H9 (cell line): ENCODE results near the gene EDA2R. TPM values are rescaled to one million over a fixed set of nuclear protein-coding genes. Genes with fewer than 3 reads are reported as not detected.

ENCODE experiments used
- DNase-seq: peaks from one replicate; pipeline ENCODE4 v3.0.0-alpha.2; 2017
- H2AFZ ChIP-seq: one replicate; pipeline ENCODE4 v1.6.1; 2013; ENCODE audit warnings: mild to moderate bottlenecking, low read length, control low read depth, moderate library complexity
- H2AK5ac ChIP-seq: 2 replicates; pipeline ENCODE4 v1.6.1; 2013; ENCODE audit warnings: low read length, control low read depth, mixed read lengths; ENCODE audit not compliant: insufficient read length
- H2BK120ac ChIP-seq: one replicate; pipeline ENCODE4 v1.6.1; 2013; ENCODE audit warnings: low read depth, mild to moderate bottlenecking, low read length, control low read depth, inconsistent platforms; ENCODE audit not compliant: poor library complexity, severe bottlenecking
- H2BK12ac ChIP-seq: 2 replicates; pipeline ENCODE4 v1.6.1; 2013; ENCODE audit warnings: low read length, control low read depth, mixed read lengths, low read depth; ENCODE audit not compliant: insufficient read length
- H2BK15ac ChIP-seq: 2 replicates; pipeline ENCODE4 v1.6.1; 2013; ENCODE audit warnings: low read depth, low read length, control low read depth
- H2BK20ac ChIP-seq: one replicate; pipeline ENCODE4 v1.6.1; 2013; ENCODE audit warnings: low read depth, mild to moderate bottlenecking, low read length, control low read depth, inconsistent platforms; ENCODE audit not compliant: poor library complexity, severe bottlenecking
- H2BK5ac ChIP-seq: 2 replicates; pipeline ENCODE4 v1.6.1; 2013; ENCODE audit warnings: low read length, control low read depth, mixed read lengths; ENCODE audit not compliant: insufficient read length
- H3K14ac ChIP-seq: 2 replicates; pipeline ENCODE4 v1.6.1; 2013; ENCODE audit warnings: low read length, control low read depth; ENCODE audit not compliant: insufficient read depth
- H3K18ac ChIP-seq: 2 replicates; pipeline ENCODE4 v1.6.1; 2013; ENCODE audit warnings: low read depth, mild to moderate bottlenecking, mixed read lengths, low read length, control low read depth; ENCODE audit not compliant: insufficient read length
- H3K23ac ChIP-seq: 2 replicates; pipeline ENCODE4 v1.6.1; 2013; ENCODE audit warnings: low read length, control low read depth, mixed read lengths, low read depth; ENCODE audit not compliant: insufficient read length
- H3K23me2 ChIP-seq: 2 replicates; pipeline ENCODE4 v1.6.1; 2013; ENCODE audit warnings: low read depth, mild to moderate bottlenecking, mixed read lengths, low read length, control low read depth; ENCODE audit not compliant: insufficient read length, poor library complexity, severe bottlenecking
- H3K27ac ChIP-seq: 2 replicates; pipeline ENCODE4 v1.5.1; 2013; ENCODE audit warnings: low read length, control low read depth, mixed read lengths, low read depth; ENCODE audit not compliant: insufficient read length
- H3K27me3 ChIP-seq: 2 replicates; pipeline ENCODE4 v1.6.1; 2013; ENCODE audit warnings: low read length, control low read depth, inconsistent platforms; ENCODE audit not compliant: insufficient read depth
- H3K4ac ChIP-seq: 2 replicates; pipeline ENCODE4 v1.6.1; 2013; ENCODE audit warnings: low read depth, mild to moderate bottlenecking, control low read depth, inconsistent platforms, low read length, moderate library complexity
- H3K4me1 ChIP-seq: 2 replicates; pipeline ENCODE4 v1.6.1; 2013; ENCODE audit warnings: low read length, control low read depth, inconsistent platforms; ENCODE audit not compliant: insufficient read depth
- H3K4me2 ChIP-seq: 2 replicates; pipeline ENCODE4 v1.6.1; 2013; ENCODE audit warnings: low read length, control low read depth, mixed read lengths; ENCODE audit not compliant: insufficient read length, insufficient read depth
- H3K56ac ChIP-seq: 2 replicates; pipeline ENCODE4 v1.6.1; 2013; ENCODE audit warnings: low read depth, mild to moderate bottlenecking, mixed read lengths, low read length, control low read depth; ENCODE audit not compliant: insufficient read length
- H3K79me1 ChIP-seq: 2 replicates; pipeline ENCODE4 v1.6.1; 2013; ENCODE audit warnings: low read depth, mild to moderate bottlenecking, moderate library complexity, low read length, control low read depth, inconsistent platforms; ENCODE audit not compliant: insufficient read depth, poor library complexity, severe bottlenecking
- H3K79me2 ChIP-seq: 2 replicates; pipeline ENCODE4 v1.6.1; 2013; ENCODE audit warnings: low read length, control low read depth, inconsistent platforms; ENCODE audit not compliant: insufficient read depth
- H3K9ac ChIP-seq: 2 replicates; pipeline ENCODE4 v1.6.1; 2013; ENCODE audit warnings: low read length, control low read depth, mixed read lengths; ENCODE audit not compliant: insufficient read length; ENCODE audit errors: extremely low read depth
- H3K9me3 ChIP-seq: one replicate; pipeline ENCODE4 v1.6.1; 2013; ENCODE audit warnings: low read depth, low read length, inconsistent platforms; ENCODE audit not compliant: control insufficient read depth
- H3T11ph ChIP-seq: one replicate; pipeline ENCODE4 v1.6.1; 2013; ENCODE audit warnings: mild to moderate bottlenecking, low read length, control low read depth, inconsistent platforms
- H4K20me1 ChIP-seq: one replicate; pipeline ENCODE4 v1.6.1; 2013; ENCODE audit not compliant: control insufficient read depth, insufficient read length, insufficient read depth
- H4K5ac ChIP-seq: 2 replicates; pipeline ENCODE4 v1.6.1; 2013; ENCODE audit warnings: low read depth, mild to moderate bottlenecking, mixed read lengths, low read length, control low read depth; ENCODE audit not compliant: insufficient read length
- H4K8ac ChIP-seq: replicated peaks from 2 replicates; pipeline ENCODE4 v1.6.1; 2013; ENCODE audit warnings: low read length, control low read depth, mixed read lengths, low read depth; ENCODE audit not compliant: insufficient read length
- H4K91ac ChIP-seq: 2 replicates; pipeline ENCODE4 v1.6.1; 2013; ENCODE audit warnings: low read depth, mild to moderate bottlenecking, moderate library complexity, mixed read lengths, low read length, control low read depth; ENCODE audit not compliant: insufficient read length
- H3K27ac Mint-ChIP-seq, 3 experiments: 2 replicates in 2 of 3; 3 replicates in 1 of 3; pipeline ENCODE4 v1.8.0; 2020 to 2021; ENCODE audit warnings: mixed read lengths in 3 of 3, mild to moderate bottlenecking in 1 of 3, moderate library complexity in 1 of 3
- H3K27me3 Mint-ChIP-seq: 2 replicates; pipeline ENCODE4 v1.8.0; 2021; ENCODE audit warnings: low read depth, mild to moderate bottlenecking, moderate library complexity, mixed read lengths
- H3K36me3 Mint-ChIP-seq, 3 experiments: 2 replicates in 2 of 3; 3 replicates in 1 of 3; pipeline ENCODE4 v1.8.0; 2020 to 2021; ENCODE audit warnings: low read depth in 3 of 3, mixed read lengths in 3 of 3; ENCODE audit not compliant: insufficient read depth in 1 of 3
- H3K4me1 Mint-ChIP-seq, 2 experiments: 2 replicates each; pipeline ENCODE4 v1.8.0; 2020; ENCODE audit warnings: mixed read lengths in 2 of 2
- H3K4me3 Mint-ChIP-seq, 2 experiments: 2 replicates in 1 of 2; 3 replicates in 1 of 2; pipeline ENCODE4 v1.8.0; 2020 to 2021; ENCODE audit warnings: mild to moderate bottlenecking in 2 of 2, mixed read lengths in 2 of 2, moderate library complexity in 1 of 2
- H3K9me3 Mint-ChIP-seq, 2 experiments: 2 replicates in 1 of 2; 3 replicates in 1 of 2; pipeline ENCODE4 v1.8.0; 2020; ENCODE audit warnings: mild to moderate bottlenecking in 2 of 2, mixed read lengths in 2 of 2, moderate library complexity in 1 of 2
- CTCF ChIP-seq: fragments of 200-600 bp; sonication (generic); conservative IDR thresholded peaks from 3 replicates; pipeline ENCODE4 v1.8.0; 2021; ENCODE audit warnings: antibody characterized with exemption, mild to moderate bottlenecking
- WGBS: extraction: QIAGEN DNeasy Blood & Tissue Kit; methylation state at CpG from one replicate; pipeline ENCODE4 v1.1.7; 2013; ENCODE audit warnings: missing lambda C conversion rate, low lambda C conversion rate, mixed read lengths; ENCODE audit not compliant: insufficient read length; ENCODE audit errors: extremely low coverage; 5-methylcytosine and 5-hydroxymethylcytosine counted together
- total RNA-seq: library from RNA; stranded (reverse); gene quantifications from 2 replicates; pipeline ENCODE4 v1.2.1, GENCODE V29; 2021

EDA2R gene
- total RNA-seq, 1 experiment from 2014 or later = 6.6 TPM

- H2BK120ac ChIP-seq = no peak overlapping the region
- H4K20me1 ChIP-seq = no peaks in the 10 kb centered on the region
- peaks cover 0 to 5% of the 10 kb centered on the region in 2 experiments; a peak in 2 of 4 replicates for H3K4me1 Mint-ChIP-seq
- no peak overlapping the region for H3K18ac ChIP-seq
- no peak overlapping the region for H3T11ph ChIP-seq
- no peaks in the 10 kb centered on the region for H3K79me2 ChIP-seq
- H3K9me3 ChIP-seq = peaks cover 12% of the 10 kb centered on the region
- H3K9me3 Mint-ChIP-seq = peaks cover 92 to 95% of the 10 kb centered on the region in 2 experiments
- H3K27ac Mint-ChIP-seq = no peak overlapping the region
- H3K4me1 ChIP-seq = no peaks in the 10 kb centered on the region
- H3K36me3 Mint-ChIP-seq = peaks cover 16 to 21% (median 17%) of the 10 kb centered on the region in 3 experiments
- H3K23me2 ChIP-seq = no peaks in the 10 kb centered on the region
- H3K27me3 Mint-ChIP-seq = peaks cover 2% of the 10 kb centered on the region; the same call in 1 of the 2 replicates
- no peak for TF ChIP-seq CTCF
- no peak overlapping the region for H2AFZ ChIP-seq
- no peak overlapping the region for H2BK20ac ChIP-seq
- no peaks in the 10 kb centered on the region for H3K27me3 ChIP-seq
- H3K56ac ChIP-seq = no peak overlapping the region
- H3K4me3 Mint-ChIP-seq = no peak overlapping the region
- H3K9ac ChIP-seq = no peak overlapping the region
- no peak overlapping the region for H3K23ac ChIP-seq
- H3K79me1 ChIP-seq = no peaks in the 10 kb centered on the region
- no peak overlapping the region for H3K4me2 ChIP-seq
- no peak overlapping the region for H2AK5ac ChIP-seq
- H4K8ac ChIP-seq = no peak overlapping the region
- no peak overlapping the region for H4K5ac ChIP-seq
- no peak overlapping the region for H3K27ac ChIP-seq
- H2BK15ac ChIP-seq = no peak overlapping the region
- no peak overlapping the region for H2BK12ac ChIP-seq
- H3K14ac ChIP-seq = no peak overlapping the region
- H2BK5ac ChIP-seq = no peak overlapping the region
- no peak overlapping the region for H4K91ac ChIP-seq
- DNase-seq = no peak
- no peak overlapping the region for H3K4ac ChIP-seq
- WGBS = no CpG with 5 or more reads among the region's 3 CpGs
Measured at GRCh38 chrX:66625525-66625924, 13.4 kb downstream of the EDA2R start.
